ENCODE results near the gene ZNF518A. TPM values are rescaled to one million over a fixed set of nuclear protein-coding genes. Genes with fewer than 3 reads are reported as not detected.

Gene ZNF518A
- total and polyA plus RNA-seq, 9 of the 15 experiments (the other 6 are each of a cell fraction or from before 2014, with no cell fraction given): 6.3 to 30.0 (median 17.4) TPM

DNA sequence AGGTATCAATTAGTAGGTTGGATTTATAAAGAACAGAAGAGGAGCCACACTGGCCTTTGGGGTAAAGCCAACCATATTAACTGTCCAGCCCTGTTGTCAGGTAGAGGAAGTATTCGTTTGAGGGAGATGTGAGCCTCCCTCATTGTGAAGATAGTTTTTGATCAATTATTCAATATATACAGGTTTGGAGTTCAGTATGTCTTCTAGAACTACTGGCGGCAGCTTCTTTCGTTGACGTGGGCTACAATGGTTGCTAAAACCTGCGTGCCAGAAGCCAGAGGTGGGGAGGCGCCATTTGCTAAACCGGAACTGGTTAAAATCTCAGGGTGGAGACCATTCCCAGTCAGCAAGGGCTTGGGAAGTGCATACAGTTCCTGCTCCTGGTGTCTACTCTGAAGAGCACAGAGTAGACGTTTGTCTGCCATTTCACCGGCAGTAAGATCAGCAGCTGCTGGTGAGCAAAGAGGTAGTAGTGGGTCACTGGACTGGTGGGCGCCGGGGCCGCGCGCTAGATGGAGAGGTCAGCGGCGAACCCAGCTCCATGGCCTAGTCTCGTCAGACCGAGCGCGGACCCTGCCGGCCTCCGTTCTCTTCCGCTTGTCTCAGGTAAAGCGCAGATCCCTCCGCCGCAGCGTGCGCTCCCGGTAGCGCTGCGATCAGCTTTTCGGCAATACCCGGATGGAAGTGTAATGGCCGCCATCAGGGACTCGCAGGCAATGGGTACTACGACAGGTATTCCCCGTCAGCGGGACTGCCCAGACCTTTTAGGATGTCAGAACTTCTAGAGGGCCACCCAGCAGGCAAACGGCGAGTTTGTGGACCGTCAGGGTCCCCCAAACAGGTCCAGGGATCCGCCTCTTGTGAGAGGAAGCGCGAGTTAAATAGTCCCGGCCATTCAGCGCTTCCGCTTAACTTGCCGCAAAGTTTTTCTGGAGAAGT is at the start of gene ZNF518A (continued):
- TF ChIP-seq, protein P1, sequence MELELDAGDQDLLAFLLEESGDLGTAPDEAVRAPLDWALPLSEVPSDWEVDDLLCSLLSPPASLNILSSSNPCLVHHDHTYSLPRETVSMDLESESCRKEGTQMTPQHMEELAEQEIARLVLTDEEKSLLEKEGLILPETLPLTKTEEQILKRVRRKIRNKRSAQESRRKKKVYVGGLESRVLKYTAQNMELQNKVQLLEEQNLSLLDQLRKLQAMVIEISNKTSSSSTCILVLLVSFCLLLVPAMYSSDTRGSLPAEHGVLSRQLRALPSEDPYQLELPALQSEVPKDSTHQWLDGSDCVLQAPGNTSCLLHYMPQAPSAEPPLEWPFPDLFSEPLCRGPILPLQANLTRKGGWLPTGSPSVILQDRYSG (tag; conservative IDR thresholded peaks at IDR 0.05; ENCODE audit: low read depth): peak; percentile 71; the same call in 1 of the 2 replicates
- TF ChIP-seq BDP1 (IDR thresholded peaks at IDR 0.05; ENCODE audit: insufficient read depth, insufficient read length): no peak
- TF ChIP-seq ILF3 (IDR thresholded peaks at IDR 0.05; ENCODE audit: borderline replicate concordance): no peak
- no peak for TF ChIP-seq ZNF785 (CRISPR knock-in tag; IDR thresholded peaks at IDR 0.05)
- no peak for TF ChIP-seq HNRNPUL1 (IDR thresholded peaks at IDR 0.05; ENCODE audit: low read length)
- TF ChIP-seq, protein P2, sequence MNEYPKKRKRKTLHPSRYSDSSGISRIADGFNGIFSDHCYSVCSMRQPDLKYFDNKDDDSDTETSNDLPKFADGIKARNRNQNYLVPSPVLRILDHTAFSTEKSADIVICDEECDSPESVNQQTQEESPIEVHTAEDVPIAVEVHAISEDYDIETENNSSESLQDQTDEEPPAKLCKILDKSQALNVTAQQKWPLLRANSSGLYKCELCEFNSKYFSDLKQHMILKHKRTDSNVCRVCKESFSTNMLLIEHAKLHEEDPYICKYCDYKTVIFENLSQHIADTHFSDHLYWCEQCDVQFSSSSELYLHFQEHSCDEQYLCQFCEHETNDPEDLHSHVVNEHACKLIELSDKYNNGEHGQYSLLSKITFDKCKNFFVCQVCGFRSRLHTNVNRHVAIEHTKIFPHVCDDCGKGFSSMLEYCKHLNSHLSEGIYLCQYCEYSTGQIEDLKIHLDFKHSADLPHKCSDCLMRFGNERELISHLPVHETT (CRISPR knock-in tag; conservative IDR thresholded peaks at IDR 0.05 in 1 of 2, IDR thresholded peaks at IDR 0.05 in 1 of 2): peak in 1 of 2 experiments; percentile 73; a peak in 1 of 4 replicates
- TF ChIP-seq, protein P3, sequence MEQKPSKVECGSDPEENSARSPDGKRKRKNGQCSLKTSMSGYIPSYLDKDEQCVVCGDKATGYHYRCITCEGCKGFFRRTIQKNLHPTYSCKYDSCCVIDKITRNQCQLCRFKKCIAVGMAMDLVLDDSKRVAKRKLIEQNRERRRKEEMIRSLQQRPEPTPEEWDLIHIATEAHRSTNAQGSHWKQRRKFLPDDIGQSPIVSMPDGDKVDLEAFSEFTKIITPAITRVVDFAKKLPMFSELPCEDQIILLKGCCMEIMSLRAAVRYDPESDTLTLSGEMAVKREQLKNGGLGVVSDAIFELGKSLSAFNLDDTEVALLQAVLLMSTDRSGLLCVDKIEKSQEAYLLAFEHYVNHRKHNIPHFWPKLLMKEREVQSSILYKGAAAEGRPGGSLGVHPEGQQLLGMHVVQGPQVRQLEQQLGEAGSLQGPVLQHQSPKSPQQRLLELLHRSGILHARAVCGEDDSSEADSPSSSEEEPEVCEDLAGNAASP (IDR thresholded peaks at IDR 0.05): no peak
- no peak for TF ChIP-seq ZSCAN29 (IDR thresholded peaks at IDR 0.05)
- TF ChIP-seq ZNF217 (CRISPR knock-in tag; IDR thresholded peaks at IDR 0.05): no peak
- TF ChIP-seq ETV1 (tag; conservative IDR thresholded peaks at IDR 0.05; ENCODE audit: low read depth): peak; percentile 84
- TF ChIP-seq ZBTB7A (IDR thresholded peaks at IDR 0.05; ENCODE audit: borderline replicate concordance, control insufficient read depth, low read depth, low read length): peak; percentile 30; the same call in 1 of the 2 replicates
- TF ChIP-seq KLF6 (CRISPR knock-in tag; IDR thresholded peaks at IDR 0.05; ENCODE audit: borderline replicate concordance): no peak
- no peak for TF ChIP-seq FOXM1 (IDR thresholded peaks at IDR 0.05; ENCODE audit: low read depth)
- 0 out of 2 replicates have a peak, but pooled peaks have one; percentile 45 for TF ChIP-seq FOXM1 (CRISPR knock-in tag; IDR thresholded peaks at IDR 0.05; ENCODE audit: low read depth)
- TF ChIP-seq, protein P4, sequence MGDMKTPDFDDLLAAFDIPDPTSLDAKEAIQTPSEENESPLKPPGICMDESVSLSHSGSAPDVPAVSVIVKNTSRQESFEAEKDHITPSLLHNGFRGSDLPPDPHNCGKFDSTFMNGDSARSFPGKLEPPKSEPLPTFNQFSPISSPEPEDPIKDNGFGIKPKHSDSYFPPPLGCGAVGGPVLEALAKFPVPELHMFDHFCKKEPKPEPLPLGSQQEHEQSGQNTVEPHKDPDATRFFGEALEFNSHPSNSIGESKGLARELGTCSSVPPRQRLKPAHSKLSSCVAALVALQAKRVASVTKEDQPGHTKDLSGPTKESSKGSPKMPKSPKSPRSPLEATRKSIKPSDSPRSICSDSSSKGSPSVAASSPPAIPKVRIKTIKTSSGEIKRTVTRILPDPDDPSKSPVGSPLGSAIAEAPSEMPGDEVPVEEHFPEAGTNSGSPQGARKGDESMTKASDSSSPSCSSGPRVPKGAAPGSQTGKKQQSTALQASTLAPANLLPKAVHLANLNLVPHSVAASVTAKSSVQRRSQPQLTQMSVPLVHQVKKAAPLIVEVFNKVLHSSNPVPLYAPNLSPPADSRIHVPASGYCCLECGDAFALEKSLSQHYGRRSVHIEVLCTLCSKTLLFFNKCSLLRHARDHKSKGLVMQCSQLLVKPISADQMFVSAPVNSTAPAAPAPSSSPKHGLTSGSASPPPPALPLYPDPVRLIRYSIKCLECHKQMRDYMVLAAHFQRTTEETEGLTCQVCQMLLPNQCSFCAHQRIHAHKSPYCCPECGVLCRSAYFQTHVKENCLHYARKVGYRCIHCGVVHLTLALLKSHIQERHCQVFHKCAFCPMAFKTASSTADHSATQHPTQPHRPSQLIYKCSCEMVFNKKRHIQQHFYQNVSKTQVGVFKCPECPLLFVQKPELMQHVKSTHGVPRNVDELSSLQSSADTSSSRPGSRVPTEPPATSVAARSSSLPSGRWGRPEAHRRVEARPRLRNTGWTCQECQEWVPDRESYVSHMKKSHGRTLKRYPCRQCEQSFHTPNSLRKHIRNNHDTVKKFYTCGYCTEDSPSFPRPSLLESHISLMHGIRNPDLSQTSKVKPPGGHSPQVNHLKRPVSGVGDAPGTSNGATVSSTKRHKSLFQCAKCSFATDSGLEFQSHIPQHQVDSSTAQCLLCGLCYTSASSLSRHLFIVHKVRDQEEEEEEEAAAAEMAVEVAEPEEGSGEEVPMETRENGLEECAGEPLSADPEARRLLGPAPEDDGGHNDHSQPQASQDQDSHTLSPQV (IDR thresholded peaks at IDR 0.05): peak; percentile 76
- peak; percentile 45 for TF ChIP-seq KDM5B (IDR thresholded peaks at IDR 0.05; ENCODE audit: insufficient replicate concordance, low read depth, low read length)
